ENCODE measurements around the gene DAND5.
"Not testable (repeated sequence)": the region's sequence is repeated elsewhere in the genome, so short reads cannot be mapped to it uniquely, and the experiment has no call there.

The DAND5 gene

DNA sequence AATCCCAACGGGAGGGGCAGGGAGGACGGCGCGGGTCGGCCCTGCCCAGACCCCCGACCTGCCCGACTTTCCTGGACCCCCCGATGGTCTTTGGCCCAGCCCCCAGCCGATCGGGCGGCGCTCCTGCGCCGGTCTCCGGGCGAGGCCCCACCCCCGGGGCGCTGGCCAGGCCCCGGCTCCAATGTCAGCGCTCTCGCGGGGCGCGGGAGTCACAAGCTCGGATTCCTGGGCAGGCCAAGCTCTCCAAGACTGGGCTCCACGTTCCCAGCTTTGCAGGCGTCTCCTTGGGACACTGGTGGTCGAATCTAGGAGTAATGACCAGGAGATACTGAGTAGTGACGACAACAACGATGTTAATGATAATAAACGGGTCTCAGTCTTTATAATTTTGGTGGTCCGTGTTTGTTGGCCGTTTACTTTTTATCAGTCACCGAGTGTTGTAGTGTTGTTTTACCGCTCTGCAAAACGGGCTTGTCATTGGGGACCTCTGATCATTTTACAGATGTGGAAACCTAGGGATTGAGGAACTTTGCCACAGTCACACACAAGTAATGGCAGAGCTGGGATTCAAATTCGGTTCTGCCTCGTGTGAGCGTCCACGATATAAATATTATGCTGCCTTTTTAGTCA is 23.2 kb upstream of the DAND5 start:
- DNase-seq: peak; percentile 47 to 56

DNA sequence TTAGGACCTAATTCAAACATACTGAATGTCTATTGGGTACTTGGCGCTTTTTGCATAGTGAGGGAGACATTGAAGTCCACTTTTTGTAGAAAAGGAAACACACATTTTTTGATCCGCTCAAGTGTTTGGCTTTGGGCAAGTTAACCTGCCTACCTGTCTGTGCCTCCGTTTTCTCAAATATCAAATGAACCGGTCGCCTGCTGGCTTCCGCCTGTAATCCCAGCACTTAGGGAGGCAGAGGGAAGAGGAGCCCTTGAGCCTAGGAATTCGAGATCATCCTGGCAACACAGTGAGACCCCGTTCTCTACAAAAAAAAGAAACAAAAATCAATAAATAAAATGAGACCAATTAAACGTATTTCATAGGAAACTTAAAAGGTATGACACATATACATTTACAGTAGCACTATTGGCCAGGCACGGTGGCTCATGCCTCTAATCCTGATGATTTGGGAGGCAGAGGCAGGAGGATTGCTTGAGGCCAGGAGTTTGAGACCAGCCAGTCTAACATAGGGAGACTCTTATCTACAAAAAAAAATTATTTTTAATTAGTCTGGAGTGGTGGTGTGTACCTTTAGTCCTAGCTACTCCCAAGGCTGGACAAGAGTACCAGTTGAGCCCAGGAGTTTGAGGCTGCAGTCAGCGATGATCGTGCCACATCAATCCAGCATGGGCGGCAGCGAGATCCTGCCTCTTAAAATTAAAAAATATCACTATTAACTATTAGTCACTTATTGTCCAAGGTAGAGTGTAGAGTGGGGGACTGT is 22.5 kb upstream of the DAND5 start:
- DNase-seq: peak in 1 of 2 experiments; percentile 33

DNA sequence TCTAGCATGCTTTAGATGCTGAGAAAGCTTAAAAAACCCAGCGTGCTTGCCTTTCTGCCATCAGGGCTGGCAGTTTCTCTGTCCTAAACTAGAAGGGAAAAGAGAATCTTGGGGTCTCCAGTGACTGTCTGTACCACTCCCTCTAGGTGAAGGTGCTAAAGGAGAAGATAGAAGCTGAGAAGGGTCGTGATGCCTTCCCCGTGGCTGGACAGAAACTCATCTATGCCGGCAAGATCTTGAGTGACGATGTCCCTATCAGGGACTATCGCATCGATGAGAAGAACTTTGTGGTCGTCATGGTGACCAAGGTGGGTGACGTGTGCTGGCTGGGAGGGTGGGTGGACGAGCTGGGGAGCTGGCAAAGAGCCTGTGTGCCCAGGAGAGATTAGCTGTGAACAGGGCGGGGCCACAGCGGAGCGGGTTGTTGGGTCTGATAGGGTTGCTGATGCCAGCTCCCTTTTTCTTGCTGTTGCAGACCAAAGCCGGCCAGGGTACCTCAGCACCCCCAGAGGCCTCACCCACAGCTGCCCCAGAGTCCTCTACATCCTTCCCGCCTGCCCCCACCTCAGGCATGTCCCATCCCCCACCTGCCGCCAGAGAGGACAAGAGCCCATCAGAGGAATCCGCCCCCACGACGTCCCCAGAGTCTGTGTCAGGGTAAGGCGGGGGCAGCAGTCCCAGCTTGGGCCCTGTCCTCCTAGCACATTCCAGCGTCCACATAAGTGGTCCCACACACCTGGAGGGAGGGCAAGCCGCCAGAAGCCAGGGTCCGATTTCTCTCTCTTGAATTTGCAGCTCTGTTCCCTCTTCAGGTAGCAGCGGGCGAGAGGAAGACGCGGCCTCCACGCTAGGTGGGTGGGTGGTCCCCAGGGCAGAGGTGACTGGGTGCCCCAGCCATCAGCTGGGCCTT is 21.4 kb upstream of the DAND5 start:
- no peak for DNase-seq

DNA sequence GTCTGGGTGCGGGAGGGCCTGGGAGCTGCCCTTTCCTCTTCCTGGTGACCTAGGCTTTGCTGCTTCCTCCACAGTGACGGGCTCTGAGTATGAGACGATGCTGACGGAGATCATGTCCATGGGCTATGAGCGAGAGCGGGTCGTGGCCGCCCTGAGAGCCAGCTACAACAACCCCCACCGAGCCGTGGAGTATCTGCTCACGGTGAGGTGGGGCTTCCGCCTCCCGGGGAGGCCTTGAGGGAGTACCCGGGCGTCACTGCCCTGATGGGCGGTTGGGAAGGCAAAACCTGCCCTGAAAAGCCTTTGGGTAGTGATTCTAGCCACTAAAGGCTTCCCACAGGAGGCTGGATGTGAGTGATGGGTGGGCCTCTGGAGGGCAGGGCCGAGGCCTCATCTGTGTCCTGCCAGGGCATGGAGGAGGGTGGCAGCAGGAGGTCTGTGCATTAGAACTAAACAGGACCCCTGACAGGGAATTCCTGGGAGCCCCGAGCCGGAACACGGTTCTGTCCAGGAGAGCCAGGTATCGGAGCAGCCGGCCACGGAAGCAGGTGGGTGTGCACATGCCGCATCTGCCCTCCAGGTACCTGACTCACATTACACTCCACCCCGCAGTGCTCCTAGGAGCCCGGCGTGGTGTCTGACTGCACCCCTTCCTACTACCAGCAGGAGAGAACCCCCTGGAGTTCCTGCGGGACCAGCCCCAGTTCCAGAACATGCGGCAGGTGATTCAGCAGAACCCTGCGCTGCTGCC is 20.6 kb upstream of the DAND5 start:
- DNase-seq: no peak

DNA sequence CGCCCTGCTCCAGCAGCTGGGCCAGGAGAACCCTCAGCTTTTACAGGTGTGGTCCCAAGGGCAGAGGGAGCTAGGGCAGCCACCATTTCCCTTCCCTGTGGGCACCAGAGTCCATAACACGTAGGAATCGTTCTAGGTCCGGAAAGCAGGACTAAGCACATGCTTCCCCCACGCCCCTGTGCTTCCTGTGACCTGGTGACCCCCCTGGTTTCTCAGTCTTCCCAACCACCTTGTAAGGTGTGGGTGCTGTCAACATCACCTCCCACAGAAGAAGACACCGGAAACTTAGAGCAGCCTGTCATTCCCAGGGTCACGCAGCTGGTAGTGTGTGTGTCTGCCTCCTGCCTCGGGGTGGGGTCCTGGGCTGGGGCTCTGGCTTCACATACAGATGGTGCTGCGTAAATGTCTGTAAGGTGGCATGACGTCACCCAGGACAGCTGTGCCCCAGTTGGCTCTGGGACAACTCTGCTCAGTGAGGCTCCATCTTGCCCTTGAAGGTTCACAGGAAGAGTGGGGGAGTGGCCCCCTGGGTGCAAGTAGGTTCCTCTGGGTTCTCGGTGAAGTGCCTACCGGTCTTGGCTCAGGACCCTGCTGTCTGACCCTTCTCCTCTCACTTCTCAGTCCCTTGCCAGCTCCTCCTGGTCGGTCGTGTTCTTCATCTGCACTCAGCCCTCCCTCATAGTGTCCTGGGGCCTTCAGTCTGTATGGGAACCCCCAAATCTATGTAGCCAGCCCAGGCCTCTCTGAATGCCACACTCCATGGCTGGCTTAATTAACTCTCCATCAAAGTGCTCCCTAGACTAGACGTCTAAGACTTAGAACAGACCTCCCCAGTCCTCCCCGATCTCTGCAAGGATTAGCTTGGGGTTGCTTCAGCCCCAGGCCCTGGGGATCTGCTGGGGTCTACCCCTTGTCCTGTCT is 19.8 kb upstream of the DAND5 start:
- DNase-seq: no peak

DNA sequence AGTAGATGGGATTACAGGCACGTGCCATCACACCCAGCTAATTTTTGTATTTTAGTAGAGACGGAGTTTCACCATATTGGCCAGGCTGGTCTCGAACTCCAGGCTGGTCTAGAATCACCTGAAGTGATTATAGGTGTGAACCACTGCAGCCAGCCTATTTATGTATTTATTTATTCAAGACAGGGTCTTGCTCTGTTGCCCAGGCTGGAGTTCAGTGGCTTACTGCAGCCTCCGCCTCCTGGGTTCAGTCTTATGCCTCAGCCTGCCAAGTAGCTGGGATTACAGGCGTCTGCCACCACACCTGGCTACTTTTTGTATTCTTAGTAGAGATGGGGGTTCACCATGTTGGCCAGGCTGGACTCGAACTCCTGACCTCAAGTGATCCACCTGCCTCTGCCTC is 17.3 kb upstream of the DAND5 start:
- DNase-seq: not testable (repeated sequence)

DNA sequence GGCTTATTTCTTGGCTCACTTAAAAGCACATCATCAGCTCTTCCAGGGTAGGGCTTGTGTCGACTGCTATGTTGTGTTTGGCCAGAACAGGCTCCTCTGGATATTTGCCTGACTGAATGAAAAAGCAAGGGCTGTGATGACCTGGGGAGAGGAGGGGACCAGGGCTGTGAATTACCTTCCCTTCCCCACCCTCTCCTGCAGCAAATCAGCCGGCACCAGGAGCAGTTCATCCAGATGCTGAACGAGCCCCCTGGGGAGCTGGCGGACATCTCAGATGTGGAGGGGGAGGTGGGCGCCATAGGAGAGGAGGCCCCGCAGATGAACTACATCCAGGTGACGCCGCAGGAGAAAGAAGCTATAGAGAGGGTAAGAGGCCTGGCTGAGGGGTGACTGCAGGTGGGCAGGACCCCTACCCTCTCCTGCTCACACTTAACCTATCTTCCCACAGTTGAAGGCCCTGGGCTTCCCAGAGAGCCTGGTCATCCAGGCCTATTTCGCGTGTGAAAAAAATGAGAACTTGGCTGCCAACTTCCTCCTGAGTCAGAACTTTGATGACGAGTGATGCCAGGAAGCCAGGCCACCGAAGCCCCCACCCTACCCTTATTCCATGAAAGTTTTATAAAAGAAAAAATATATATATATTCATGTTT is 16.8 kb upstream of the DAND5 start:
- DNase-seq: peak; percentile 59 to 69

DNA sequence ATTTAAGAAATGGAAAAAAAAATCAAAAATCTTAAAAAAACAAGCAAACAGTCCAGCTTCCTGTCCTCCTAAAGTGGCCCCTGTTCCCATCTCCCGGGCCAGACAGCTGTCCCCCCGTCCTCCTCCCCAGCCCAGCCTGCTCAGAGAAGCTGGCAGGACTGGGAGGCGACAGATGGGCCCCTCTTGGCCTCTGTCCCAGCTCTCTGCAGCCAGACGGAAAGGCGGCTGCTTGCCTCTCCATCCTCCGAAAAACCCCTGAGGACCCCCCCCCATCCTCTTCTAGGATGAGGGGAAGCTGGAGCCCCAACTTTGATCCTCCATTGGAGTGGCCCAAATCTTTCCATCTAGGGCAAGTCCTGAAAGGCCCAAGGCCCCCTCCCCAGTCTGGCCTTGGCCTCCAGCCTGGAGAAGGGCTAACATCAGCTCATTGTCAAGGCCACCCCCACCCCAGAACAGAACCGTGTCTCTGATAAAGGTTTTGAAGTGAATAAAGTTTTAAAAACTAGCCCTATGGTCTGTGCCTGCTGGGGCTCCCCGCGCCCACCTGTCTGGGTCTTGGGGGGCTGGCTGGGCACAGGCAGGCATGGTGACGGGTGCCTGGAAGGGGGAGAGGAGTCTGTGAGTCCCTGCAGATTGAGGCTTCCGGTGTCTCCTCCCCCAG is 16.1 kb upstream of the DAND5 start:
- DNase-seq: peak; percentile 95 to 96

DNA sequence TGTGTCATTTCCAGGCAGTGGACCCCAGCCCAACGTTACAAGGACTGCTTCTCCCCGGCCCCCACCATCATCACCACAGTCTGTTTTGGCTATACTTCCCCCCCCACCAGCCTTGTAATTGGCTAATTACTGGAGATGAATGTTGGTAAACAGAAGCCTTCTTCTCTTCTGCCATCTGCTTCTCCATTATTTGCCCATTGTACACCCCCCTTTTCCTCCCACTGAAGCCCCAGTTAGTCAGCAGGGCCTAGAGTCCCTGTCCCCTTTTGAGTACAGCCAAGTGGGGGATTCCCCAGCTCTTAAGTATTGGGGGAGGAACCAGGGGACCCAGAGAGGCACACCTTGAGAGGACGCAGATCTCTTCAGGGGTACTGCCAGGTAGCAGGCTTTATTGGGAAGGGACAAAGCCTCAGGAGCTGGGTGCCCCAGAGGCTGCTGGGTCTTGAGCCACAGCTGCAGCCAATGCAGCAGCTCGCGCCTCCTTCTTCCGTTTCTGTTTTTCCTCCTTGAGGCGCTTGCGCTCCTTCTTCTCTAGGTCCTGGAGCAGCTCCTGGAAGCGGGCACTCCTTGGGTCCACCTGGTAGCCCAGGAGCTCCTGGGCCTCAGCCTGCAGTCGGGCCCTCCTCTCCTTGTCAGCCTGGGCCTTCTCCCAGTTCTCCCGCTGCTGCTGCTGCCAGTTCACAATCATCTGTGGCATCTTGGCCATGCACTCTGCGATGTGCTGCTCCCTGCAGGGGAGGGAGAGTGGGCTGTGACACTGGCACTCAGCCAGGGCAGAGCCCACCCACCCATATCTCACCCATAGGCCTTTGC is 15.4 kb upstream of the DAND5 start:
- peak; percentile 90 to 91 for DNase-seq

DNA sequence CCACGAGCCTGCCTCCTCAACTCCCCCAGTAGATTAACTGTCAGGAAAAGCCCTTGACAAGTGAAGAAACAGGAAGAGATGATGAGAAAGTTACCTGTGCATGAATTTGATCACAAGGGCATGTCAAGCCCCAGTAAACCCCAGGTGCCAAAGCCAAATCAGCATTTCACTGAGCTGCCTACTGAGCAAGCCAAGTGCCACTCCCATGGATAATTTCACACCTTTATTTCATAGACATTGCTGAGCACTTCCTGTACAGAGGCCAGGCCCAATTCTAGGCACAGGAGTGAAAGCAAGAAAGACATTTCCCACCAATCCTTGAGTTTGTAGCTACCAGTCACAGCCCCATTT is 14.8 kb upstream of the DAND5 start:
- no peak for DNase-seq

DNA sequence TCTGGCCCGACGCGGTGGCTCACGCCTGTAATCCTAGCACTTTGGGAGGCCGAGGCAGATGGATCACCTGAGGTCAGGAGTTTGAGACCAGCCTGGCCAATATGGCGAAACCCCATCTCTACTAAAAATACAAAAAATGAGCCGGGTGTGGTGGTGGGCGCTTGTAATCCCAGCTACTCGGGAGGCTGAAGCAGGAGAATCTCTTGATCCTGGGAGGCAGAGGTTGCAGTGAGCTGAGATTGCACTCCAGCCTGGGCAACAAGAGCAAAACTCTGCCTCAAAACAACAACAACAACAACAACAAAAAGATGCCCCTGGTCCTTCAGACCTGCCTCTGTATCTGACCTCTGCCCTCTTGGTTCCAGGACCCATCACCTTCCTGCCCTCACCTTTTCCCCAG is 13.8 kb upstream of the DAND5 start:
- DNase-seq: not testable (repeated sequence)

DNA sequence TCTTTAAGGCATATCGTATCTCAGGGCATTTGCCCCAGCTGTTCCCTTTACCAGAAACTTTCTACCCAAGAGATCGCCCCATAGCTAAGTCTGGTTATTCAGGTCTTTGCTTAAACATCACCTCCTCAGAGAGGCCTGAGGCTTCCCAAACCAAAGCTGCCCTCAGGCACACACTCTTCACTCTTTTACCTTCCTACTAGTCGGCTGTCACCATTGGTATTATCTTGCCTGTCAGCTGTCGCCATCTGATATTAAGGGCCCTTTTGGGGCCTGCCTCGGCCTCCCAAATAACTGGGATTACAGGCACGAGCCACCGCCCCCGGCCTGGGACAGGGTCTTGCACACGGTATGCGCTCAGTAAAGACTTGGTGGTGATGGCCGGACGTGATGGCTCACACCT is 13.4 kb upstream of the DAND5 start:
- no peak for DNase-seq

DNA sequence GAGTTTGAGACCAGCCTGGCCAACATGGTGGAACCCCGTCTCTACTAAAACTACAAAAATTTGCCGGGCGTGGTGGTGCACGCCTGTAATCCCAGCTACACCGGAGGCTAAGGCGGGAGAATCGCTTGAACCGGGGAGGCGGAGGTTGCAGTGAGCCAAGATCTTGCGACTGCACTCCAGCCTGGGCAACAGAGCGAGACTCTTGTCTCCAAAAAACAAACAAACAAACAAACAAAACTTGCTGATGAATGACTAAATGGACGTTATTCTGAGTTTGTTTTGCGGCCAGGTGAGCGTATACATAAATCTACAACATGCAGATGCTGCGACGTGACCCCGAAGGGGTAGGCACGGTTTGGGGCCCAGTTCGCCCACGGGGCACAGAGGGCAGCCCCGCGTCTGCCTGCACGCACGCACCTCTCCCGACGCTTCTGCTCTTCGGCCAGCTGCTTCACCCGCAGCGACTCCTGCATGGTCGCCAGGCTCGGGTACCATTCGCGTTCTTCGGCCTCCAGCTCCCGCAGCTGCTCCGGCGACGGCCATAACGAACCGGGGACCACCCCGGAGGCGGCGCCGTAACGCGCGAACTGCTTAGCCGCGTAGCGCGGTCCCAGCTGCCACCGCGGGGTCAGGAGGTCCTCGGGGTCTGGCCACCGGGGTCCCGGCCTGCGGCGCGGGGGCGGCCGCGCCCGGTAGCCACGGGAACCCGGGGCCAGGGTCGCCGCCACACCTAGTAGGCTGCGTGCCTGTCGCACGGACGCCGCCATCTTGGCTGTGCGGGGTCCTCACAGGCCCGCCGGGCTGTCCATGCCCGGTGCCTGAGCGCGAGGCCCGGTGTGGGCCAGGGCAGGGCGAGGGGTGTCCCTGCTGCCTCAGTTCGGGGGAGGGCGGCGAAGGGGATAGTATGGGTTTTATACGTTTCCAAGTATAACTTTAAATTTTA is 12.7 kb upstream of the DAND5 start, which contains the start of gene GADD45GIP1:
Gene GADD45GIP1 (minus strand): TSS at position 778 of the 943 bp plus-strand sequence. CDS start 11 bp downstream, at position 767.
- DNase-seq: peak; percentile 26 to 77

DNA sequence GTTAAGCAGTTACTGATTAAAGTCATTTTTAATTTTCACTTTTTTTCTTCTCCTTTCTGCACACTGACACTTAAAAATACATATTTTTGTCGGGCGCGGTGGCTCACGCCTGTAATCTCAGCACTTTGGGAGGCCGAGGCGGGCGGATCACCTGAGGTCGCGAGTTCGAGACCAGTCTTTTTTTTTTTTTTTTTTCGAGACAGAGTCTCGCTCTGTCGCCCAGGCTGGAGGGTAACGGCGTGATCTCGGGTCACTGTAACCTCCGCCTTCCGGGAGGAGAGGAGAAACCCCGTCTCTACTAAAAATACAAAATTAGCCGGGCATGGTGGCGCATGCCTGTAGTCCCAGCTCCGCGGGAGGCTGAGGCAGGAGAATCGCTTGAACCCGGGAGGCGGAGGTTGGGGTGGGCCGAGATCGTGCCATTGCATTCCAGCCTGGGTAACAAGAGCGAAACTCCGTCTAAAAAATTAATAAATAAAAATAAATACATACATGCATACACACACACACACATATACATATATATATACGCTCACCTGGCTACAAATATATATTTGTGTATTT is 11.9 kb upstream of the DAND5 start:
- DNase-seq: not testable (repeated sequence)

DNA sequence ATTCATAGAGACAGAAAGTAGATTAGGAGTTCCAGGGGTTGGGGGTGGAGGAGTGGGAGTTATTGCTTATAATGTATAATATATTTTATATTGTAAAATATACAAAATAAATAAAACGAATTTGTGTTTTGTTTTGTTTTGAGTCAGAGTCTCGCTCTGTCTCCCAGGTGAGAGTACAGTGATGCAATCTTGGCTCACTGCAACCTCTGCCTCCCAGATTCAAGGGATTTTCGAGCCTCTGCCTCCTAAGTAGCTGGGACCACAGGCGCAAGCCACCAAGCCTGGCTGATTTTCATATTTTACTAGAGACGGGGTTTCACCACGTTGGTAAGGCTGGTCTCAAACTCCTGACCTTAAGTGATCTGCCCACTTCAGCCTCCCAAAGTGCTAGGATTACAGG is 9.9 kb upstream of the DAND5 start:
- DNase-seq: no peak

DNA sequence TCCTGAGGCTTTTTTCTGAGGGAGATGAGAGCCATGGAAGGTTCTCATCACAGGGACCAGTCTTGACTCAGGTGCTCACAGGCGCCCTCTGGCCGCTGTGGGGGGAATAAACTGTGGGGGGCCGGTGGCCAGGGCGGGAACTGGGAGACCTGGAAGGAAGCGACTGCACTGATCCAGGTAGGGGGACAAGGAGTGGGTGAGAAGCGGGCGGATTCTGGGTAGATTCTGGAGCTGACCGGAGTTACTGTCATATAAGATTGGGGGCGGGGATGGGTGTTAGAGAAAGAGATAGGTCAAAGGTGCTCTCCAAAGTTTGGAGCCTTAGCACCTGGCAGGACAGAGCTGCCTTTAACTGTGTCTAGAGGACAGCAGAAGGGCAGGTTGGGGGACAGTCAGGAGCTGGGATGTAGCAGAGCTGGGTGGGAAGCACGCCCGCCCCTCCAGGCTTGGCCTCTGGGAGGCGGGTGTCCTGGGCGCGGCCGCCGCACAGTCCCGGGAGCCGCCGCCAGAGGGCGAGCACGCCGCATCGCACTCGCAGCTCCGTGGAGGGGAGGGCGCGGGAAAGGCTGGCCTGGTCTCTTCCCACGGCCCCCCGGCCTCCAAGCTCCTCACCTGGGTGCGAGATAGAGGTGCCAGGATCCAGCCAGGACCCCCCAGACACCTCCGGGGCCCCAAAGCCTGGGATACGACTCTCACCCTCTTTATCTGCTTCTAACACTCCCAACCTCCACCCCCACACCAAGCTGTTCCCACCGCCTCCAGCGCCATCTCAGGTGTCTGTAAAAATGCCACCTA is 4.2 kb upstream of the DAND5 start:
- peak; percentile 89 to 90 for DNase-seq

DNA sequence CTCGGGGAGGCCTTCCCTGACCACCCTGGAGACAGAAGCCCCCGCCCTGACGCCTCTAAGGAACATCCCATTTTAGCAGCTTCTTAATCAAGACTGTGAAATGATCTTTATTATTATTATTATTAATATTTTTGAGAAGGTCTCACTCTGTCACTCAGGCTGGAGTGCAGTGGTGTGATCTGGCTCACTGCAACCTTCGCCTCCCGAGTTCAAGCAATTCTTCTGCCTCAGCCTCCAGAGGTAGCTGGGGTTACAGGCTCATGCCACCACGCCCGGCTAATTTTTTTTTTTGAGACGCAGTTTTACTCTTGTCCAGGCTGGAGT is 3.6 kb upstream of the DAND5 start:
- no peak for DNase-seq

All from NCI-H524 (cell line).